ENCODE measurements around the gene THEM5. TPM values are rescaled to one million over a fixed set of nuclear protein-coding genes. Genes with fewer than 3 reads are reported as not detected.

Gene THEM5
- total RNA-seq, result not detected in 2 replicates

GRCh38 chr1:151853411-151853943, at the start of gene THEM5:
Gene THEM5 (minus strand): TSS chr1:151853712. CDS start chr1:151853565, 147 bp downstream.

GRCh38 chr1:151839457-151840403, 13.8 kb downstream of the THEM5 start, which contains the start of gene C2CD4D:
Gene C2CD4D (minus strand): TSS chr1:151839820. CDS start chr1:151838989, 831 bp downstream.

GRCh38 chr1:151831605-151832004, 21.9 kb downstream of the THEM5 start, which contains the start of gene RORC:
Gene RORC (minus strand): TSS chr1:151831802. CDS start chr1:151831764, 38 bp downstream.

GRCh38 chr1:151805066-151805820, 48.3 kb downstream of the THEM5 start, which contains the start of gene LINGO4:
Gene LINGO4 (minus strand): TSS chr1:151805419. CDS start chr1:151802704, 2,715 bp downstream.

Other genes starting within 250 kb of the THEM5 start
- gene SNX27, start 241.7 kb downstream of the THEM5 start, total RNA-seq, result 7.8 and 10.2 TPM in 2 replicates
- gene CELF3, start 136.9 kb downstream of the THEM5 start, total RNA-seq, result not detected in 2 replicates
- not detected in 2 replicates for gene RIIAD1, start 132.2 kb downstream of the THEM5 start, total RNA-seq
- gene MRPL9, start 90.2 kb downstream of the THEM5 start, total RNA-seq, result 39.0 and 56.5 TPM in 2 replicates
- 0.65 and 1.8 TPM in 2 replicates for gene TDRKH, start 63.2 kb downstream of the THEM5 start, total RNA-seq
- not detected in 2 replicates for gene LINGO4, start 48.3 kb downstream of the THEM5 start, total RNA-seq
- gene RORC, start 21.9 kb downstream of the THEM5 start, total RNA-seq, result not detected in 2 replicates
- gene C2CD4D, start 13.9 kb downstream of the THEM5 start, total RNA-seq, result not detected in 2 replicates
- 10.4 and 18.6 TPM in 2 replicates for gene THEM4, start 55.8 kb upstream of the THEM5 start, total RNA-seq
- 247 and 259 TPM in 2 replicates for gene S100A10, start 140.1 kb upstream of the THEM5 start, total RNA-seq
- 391 and 483 TPM in 2 replicates for gene S100A11, start 183.3 kb upstream of the THEM5 start, total RNA-seq
- not detected in 2 replicates for gene TCHHL1, start 235.4 kb upstream of the THEM5 start, total RNA-seq

All from cardiac atrium fibroblast (primary cell).